Measurements from ENCODE around the gene KRT6C.

DNA sequence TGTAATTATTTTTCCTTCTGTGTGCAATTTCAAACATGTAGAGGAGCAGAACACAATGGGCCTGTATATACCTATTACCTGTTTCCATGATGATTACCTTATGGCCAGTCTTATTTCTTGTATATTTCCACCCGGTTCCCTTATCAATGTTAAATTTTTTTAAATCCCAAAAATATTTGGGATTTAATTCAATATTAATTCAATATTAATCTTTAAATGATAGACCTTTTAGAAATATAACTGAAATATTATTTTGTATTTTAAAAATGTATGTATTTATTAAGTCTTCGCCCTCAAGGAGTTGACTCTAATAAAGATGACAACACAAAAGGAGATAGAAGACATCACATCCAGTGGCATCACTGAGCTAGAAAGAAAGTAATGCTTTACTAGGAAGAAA, 607 bp upstream of the KRT6C start:
- TF ChIP-seq POLR2A (IDR thresholded peaks at IDR 0.05) (no peak), POLR2AphosphoS5 (IDR thresholded peaks at IDR 0.05) (no peak)
- TF ChIP-seq, protein P1, sequence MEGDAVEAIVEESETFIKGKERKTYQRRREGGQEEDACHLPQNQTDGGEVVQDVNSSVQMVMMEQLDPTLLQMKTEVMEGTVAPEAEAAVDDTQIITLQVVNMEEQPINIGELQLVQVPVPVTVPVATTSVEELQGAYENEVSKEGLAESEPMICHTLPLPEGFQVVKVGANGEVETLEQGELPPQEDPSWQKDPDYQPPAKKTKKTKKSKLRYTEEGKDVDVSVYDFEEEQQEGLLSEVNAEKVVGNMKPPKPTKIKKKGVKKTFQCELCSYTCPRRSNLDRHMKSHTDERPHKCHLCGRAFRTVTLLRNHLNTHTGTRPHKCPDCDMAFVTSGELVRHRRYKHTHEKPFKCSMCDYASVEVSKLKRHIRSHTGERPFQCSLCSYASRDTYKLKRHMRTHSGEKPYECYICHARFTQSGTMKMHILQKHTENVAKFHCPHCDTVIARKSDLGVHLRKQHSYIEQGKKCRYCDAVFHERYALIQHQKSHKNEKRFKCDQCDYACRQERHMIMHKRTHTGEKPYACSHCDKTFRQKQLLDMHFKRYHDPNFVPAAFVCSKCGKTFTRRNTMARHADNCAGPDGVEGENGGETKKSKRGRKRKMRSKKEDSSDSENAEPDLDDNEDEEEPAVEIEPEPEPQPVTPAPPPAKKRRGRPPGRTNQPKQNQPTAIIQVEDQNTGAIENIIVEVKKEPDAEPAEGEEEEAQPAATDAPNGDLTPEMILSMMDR (IDR thresholded peaks at IDR 0.05 in 8 of 11, conservative IDR thresholded peaks at IDR 0.05 in 3 of 11): no peak
